Stimulated activated naive CD4-positive, alpha-beta T cell (primary cell): Measurements from ENCODE around the gene NPAS3.

Source experiments
- DNase-seq, 6 experiments: peaks; one replicate each; lab custom pipeline; 2025; lab: John Stamatoyannopoulos, UW

NPAS3 gene

DNA sequence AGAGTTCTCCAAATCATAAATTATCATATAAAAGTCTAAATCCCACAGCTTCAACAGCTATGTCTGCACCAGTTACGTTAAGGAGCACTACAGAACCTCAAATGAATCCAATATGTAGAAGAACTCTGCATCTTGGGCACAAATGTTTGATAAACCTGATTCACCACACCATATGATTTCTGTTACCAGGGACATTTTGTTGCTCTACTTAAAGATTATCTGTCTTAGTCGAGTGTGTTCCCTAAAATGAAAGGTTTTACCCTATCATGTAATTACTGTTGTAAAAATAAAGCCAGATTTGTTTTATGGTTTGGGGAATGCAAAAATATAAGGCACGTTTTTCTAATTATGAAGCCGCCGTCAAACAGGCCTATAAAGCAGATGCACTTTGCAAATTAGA, 649.1 kb downstream of the NPAS3 start:
- DNase-seq, result no peak

DNA sequence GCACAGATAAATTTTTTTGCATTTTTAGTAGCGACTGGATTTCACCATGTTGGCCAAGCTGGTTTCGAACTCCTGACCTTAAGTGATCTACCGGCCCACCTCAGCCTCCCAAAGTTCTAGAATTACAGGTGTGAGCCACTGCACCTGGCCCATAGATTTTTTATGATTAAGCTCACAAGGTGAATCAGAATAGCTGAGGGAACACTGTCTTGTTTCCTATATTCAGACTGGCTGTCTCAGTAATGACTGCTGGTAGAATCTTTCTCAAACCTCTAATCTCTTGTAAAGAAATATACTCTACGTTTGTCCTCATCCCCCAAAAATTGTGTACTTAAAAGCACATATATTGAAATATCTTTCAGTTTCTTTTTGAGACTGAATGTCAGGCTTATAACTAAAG, 650.1 kb downstream of the NPAS3 start:
- DNase-seq, result no peak

DNA sequence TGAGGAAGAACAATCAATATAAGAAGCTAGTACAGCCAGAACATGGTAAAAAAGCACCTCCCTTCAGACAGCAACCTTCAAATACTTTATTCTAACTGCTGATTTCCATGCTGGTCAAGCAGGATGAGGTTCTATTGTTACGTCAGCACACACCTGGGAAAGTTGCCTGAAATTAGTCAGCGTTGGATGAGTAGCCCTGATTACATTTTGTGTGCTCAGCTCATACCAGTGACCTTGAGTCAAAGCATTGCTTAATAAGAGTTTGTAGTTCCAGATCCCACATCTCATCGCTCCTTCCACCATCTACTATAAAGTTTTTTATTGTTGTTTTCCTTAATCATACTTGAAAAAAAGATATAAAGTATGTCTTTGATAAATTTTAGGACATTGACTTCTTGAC, 650.7 kb downstream of the NPAS3 start:
- DNase-seq, result no peak

DNA sequence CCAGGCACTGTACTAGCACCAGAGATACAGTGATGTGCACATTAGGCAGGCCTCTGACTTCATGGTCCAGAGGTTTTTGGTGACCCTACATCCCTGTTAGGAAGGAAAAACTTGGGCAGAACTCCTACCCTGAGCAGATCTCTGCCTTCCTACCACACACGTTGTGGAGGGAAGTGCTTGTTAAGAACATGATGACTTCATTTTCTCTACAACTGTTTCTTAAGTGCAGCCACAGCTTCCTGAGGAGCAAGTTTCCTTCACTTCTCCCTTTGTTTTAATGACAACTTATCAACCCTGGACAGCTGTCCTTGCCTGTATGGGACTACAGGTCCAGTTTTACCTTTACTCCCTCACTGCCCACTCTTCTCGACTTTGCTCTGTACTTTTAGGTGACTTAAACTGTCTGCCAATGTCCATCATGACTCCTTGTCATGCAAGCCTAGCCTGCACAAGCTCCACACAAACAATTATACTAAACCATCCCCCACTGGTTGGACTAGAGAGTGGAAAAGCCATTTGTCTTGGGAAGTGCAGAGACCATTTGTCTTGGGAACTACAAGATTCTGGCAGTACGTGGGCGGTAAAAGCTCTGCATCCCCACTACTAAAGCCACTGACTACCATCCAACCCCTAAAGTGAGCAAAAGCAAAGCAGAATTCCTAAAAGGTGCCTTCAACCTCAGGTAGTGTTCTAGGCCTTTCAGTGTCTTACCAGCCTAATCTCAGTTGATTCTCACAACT, 652.4 kb downstream of the NPAS3 start:
- no peak for DNase-seq

DNA sequence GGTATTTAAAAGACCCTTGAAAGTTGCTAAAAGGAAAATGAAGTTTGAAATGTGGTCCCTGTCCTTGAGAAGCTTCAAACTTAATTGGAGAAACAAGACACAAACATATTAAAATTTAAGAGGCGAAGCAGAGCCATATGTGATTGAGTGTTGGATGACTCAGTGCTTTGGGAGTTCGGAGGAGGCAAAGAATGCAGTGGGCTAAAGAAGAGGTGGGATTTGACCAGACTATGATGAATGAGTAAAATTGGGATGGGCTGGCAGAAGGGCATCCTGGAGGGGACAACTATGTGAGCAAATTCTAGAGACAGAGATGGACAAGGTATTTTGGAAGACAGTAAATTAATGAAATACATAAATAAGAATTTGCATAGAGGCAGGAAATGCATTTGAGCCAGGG, 653.6 kb downstream of the NPAS3 start:
- no peak for DNase-seq

DNA sequence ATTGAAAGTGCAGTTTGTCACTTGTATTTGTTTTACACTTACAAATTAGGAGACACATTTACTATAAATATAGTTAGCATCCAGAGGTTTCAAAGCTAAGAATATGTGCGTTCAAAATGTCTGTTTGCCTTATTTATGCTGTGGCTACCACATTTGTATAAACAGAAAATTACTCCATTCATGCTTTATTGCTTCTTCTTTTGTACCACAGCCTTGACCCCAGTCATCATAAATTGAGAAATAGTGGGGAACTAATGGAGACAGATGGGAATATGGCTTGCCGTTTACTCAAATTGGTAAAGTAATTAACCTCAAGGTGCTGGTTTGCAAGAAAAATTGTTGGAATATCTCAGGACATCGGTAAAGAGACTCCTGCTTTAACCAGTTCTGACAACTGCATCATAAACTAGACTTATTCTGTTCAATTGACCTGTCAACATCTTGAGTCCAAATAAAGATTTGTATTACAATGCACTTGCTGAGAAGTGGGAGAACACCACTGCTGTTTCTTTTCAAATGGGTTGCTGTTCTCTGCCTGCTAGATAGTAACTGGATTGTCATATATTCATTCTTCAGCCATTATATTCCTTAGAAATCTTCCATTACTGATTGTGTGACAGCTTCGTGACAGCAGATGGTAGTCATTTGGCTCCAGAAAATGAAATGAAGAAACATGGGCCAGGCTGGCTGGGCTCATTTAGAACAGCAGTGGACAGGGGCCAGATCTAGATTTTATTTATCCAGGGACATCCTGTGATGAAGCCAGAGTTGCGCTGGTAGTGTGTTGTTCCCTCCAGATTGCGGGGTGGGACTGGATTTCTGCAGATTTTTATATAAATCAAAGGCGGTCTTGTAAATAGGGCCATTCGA, 657.8 kb downstream of the NPAS3 start:
- DNase-seq, result no peak

DNA sequence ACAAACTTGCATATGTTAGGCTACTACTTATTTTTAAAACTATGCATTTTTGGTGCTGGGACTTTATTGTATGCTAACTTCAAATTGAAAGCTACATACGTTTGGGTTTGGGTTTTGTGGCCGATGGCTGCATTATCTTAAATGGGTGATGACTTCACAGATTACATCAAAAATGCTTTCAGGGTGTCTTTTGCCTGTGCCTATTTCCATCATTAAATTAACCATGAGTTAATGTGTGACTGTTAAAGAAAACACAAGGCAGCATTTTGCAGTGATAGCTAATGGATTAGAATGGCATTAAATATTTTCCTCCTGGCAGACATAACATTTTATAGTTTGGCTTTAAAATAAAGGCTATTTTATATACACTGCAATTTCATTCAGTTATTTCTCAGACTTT, 659.9 kb downstream of the NPAS3 start:
- no peak for DNase-seq

DNA sequence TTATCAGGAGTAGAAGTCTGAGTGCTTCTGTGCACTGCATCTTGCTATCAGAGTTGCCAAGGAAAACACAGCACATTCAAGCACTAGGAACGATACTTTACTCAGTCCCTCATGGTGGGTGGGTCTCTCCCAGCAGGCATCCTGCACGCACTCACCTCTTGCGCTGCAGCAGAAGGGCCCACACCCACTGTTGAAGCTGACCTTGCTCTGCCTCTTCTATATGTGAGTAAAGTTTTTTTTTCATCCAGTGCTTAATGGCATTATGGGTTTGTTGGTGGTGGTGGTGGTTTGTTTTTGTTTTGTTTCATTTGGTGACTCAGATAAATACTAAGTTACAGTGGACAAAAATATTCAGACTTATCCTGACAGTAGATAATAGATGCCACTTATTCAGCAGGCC, 663.7 kb downstream of the NPAS3 start:
- no peak for DNase-seq

DNA sequence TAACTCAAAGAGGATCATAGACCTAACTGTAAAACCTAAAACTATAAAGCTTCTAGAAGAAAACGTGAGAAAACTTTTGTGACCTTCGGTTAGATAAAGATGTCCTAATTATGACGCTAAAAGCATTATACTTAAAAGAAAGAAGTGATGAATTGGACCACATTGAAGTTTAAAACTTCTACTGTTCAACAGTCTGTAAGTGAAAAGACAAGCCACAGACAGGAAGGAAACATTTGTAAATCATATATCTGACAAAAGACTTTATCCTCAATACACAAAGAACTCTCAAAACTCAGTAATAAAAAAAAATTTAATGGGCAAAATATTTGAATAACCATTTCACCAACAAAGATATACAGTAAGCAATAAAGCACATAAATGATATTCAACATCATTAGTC, 667.9 kb downstream of the NPAS3 start:
- no peak for DNase-seq

DNA sequence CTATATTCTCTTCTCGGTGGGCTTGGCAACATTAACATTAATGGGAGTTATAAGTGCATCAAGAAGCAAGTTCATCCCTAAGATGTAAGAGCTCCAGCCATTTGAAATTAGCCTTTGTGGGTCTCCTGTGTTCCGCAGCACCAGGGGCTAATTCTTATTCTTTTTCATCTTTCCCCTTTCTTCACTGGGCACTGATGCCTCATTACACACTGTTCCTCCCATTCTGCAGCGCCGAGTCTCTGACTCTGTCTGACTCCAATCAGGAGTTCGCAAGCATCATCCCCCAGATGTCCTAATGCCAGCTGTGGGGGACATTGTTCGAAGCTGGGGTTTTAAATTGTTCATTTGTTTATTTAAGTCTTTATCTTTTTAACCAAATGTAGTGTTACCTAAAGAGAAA, 670.9 kb downstream of the NPAS3 start:
- no peak for DNase-seq

DNA sequence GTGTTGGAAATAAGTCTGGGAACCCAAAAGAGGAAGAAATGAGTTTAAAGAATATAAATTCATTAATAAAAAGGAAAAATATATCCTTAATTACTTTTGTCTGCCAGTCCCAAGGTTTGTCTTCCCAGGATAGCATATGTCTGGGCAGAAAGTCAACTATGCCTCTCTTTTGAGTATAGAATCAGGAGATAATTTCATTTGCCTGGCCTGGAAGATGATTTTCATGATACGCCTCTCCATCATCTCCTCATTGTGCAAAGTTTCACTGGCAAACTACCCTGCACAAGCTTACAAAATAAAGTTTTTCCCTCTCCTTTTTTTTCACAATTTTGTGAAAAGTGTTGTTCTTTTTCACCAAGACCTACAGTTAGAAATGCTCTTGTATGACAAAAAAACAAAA, 671.4 kb downstream of the NPAS3 start:
- DNase-seq, result no peak

DNA sequence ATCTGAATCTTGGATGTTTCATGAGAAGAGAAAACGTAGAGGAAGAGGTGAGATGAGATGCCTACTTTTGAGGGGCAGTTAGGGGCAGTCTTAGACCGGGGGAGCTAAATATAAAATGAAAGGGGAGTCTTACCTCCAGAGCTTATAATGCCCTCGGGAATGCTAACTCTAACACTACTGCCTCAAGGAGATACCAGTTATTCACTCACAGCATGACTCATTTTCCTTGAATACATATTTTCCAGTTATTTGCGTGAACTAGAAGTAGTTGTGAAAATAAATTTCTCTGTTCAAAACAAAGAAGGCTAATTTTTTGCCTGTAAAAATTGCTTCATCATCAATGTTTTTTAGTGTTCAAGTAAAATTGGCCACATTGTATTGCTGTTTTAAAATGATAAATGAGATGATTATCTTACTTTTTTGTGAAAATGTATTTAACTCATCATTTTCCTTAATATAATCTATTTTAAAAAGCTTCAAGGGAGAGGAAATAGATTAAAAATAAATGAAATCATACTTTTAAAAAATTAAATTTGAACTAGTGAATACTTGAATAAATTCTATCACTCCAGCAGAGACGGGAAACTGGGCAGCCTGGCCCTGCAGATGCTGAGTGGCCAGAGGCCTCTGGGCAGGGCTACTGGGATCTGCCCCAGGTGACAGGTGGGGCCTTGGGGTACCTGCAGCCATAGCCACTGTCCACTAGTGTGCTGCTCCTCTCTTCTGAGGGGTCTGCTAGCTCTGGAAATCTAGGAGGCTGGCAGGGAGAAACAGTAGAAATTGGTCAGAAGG, 672.9 kb downstream of the NPAS3 start:
- DNase-seq, result no peak

DNA sequence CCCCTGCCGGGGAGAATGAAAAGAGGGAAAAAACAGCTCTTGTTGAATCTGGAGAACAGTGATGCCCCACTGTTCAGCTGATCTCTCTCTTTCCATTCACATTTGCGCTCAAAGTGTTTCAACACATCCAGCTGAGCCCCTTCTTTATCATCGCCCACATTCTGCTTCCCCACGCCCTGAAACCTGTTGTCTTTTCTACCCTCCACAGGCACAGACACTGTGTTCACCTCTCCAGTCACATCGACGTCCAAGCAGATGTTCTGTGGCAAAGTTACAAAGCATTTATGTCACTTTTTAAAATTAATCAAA, 673.5 kb downstream of the NPAS3 start:
- no peak for DNase-seq

DNA sequence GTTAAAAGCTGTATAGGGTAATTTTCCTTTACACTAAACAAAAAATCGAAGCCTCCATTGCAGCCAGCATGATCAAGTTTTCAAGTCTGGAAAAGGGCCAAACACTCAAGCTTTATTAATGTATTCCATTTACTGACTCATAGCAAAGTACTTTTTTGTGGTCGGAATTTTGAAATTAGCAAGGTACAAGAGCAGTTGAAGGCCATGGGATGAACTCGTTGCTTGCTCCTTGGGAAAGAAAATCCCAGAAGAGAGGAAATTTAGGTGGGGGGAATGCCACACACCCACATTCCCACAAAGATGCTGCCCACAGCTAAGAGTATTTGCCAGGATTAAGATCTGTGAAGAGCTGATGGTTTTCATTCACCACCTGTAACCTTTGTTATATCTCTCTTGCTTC, 678.5 kb downstream of the NPAS3 start:
- DNase-seq, result no peak

DNA sequence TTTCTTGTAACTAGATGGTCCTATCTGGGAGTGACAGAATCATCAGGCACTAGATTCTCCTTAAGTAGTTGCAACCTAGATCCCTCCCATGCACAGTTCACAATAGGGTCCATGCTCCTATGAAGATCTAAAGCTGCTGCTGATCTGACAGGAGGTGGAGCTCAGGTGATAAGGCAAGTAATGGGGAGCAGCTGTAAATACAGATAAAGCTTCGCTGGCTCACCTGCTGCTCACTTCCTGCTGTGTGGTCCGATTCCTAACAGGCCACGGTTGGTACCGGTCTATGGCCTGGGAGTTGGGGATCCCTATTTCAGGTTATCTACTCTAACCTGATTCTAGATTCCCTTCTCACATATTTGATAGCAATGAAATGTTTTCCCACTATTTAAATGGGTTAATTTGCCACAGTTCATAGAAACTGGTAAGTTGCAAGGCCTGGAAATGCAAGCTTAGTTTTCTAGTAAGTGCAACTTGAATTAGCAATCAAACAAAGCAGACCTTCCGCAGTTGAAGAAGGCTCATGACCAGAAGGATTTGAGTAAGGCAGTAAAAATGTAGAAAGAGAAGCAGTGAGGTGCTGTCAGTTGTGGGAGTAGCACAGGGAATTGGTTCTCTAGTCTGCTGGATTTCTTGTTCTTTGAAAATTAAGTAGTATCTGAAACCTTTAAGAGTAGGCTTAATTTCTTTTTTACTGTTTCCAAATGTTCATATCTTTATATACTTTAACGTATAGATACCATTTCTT, 679.9 kb downstream of the NPAS3 start:
- no peak for DNase-seq

DNA sequence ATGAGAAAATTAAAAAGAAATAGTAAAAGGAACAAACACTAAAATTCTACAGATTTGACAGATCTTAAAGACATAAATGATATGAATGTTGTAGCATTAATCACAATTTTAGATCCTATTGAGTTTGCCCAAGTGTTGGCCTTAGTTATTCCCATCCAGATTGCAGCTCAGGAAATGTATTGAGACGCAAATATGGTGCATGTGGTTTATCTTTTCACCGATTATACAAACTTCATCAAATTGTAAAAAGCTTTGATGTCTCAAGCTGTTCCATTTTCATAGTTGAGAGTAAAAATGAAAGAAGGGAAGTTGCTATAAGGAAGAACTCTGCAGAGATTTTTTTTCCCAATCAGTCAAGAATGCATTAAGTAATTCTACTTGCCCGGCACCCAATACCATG, 683.8 kb downstream of the NPAS3 start:
- DNase-seq, result no peak

DNA sequence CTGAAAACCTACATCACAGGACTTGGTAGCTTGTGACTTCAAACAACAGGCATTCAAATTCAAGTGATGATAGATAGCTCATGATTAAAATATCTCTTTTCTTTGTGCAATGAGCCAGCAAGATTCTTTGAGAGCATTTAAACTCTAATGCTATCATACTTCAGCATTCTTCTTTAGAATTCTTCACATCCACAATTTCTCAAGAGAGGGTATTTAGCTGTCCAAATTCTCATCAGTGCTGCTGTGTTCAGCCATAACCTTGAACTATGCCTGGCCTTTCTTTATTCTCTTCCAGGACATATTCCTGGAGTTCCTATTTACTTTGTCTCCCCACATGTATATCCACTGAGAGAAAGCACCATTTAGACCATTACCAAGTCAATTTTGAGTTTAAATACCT, 691.1 kb downstream of the NPAS3 start:
- no peak for DNase-seq

DNA sequence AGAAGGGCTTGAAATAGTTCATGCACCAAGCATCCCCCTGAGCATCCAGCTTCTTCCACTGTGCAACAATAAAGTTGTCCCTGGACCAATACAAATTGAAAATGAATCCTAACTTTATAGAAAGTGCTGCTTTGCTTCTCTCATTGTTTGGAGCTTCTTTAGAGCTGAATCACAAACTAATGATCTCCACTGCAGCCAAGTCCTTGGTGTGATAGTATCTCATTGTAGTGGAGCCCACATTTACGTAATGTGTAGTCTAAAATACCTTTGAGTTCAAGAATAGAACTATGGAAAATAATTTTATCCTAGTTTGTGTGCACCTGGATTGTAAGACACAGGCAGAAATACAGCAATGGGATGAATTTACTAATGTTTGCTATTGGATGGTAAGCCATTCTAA, 692.3 kb downstream of the NPAS3 start:
- no peak for DNase-seq

DNA sequence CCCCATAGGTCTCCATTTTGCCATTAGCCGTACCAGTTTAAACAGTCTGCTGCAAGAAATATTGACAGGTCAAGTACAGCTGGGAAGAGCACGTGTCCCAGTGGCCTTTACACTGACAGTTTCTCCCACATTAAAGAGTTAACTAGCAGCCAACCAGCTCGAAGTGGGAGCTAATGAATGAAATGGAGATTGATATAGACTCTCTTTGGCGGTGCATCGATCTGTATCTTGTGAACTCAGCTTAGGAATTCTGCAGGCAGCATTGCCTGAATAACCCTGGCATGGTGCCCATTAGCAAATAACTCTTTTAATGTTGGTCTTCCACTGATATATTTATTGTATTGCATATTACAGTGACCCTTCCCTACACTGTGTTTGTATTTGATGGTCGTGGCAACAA, 692.8 kb downstream of the NPAS3 start:
- no peak for DNase-seq

DNA sequence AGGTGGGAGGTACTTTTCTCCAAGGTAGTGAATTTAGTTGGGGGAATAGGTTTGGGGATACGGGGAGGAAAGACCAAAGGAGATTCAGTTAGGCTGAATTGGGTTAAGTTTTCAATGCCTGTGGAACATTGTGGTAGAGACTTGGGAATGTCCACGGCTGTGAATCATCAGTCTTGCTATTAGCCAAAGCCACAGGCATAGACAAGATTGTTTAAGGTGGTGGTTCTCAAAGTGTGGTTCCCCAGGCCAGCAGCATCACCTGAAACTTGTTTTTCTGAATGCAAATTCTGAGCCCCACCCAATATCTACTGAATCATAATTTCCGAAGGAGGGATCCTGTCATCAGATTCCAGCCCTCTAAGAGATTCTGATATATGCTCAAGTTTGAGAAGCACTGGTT, 696.0 kb downstream of the NPAS3 start:
- DNase-seq, result no peak

DNA sequence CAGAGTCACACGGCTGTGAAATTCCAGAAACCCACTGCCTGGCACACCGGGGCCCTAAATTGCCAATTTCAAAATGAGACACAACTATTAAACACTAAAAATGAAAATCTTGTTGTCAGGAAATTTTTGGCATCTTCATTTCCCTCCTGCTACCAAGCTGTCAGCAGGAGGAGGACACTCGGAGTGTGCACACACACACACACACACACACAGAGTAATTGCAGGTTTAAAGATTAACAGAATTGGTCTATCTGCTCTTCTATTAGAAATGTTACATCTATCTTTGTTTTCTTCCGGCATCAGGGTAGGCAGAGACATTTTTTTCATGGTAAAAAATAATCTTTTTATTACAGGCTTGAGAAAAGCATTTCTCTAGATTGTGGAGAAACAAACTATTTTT, 698.0 kb downstream of the NPAS3 start:
- no peak for DNase-seq

DNA sequence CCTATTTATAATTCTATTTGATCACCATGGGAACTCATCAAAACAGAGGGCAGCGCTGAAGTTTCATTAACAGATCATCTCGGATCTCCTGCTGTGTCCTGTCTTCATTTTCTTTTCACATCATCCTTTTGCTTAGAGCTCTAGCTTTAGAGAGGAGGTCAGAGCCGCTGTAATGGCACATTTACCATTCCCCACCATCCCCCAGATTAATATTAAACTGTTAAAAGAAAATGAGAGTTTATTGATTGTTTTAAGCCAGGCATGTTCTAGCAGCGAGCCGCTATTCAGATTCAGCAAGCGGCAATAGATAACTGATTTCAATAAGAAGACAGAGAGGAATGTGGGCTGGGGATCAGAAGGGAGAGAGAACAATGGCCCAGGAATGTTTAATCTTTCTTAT, 703.4 kb downstream of the NPAS3 start:
- DNase-seq, result no peak
